GM12873 (cell line): Measurements from ENCODE around the gene RDH5.

Experiments
- CTCF ChIP-seq: IDR thresholded peaks from 2 replicates; pipeline ENCODE4 v1.5.1; 2012; ENCODE audit warnings: low read depth, mild to moderate bottlenecking, moderate library complexity, low read length, control low read depth; ENCODE audit not compliant: insufficient read depth; ENCODE audit errors: missing control alignments

Gene RDH5

GRCh38 chr12:55682087-55682796 lies 38.0 kb upstream of the RDH5 start:
- TF ChIP-seq CTCF, result no peak

- no peak for TF ChIP-seq CTCF
Measured at GRCh38 chr12:55683676-55684075, 36.5 kb upstream of the RDH5 start.

- no peak for TF ChIP-seq CTCF
Measured at GRCh38 chr12:55684761-55685370, 35.3 kb upstream of the RDH5 start.

- TF ChIP-seq CTCF, result no peak
Measured at GRCh38 chr12:55685671-55686070, 34.5 kb upstream of the RDH5 start.

- TF ChIP-seq CTCF, result no peak
Measured at GRCh38 chr12:55686366-55687010, 33.7 kb upstream of the RDH5 start.

- TF ChIP-seq CTCF, result no peak
Measured at GRCh38 chr12:55687746-55688145, 32.4 kb upstream of the RDH5 start.
